ENCODE data around the gene LDLRAD2.

The LDLRAD2 gene

GRCh38 chr1:21854751-21855131, 42.7 kb downstream of the LDLRAD2 start:
- DNase-seq (ENCODE audit: low read depth), result no peak
- no peak overlapping the region for H3K4me3 ChIP-seq (ENCODE audit: low read depth, low read length)

DNA sequence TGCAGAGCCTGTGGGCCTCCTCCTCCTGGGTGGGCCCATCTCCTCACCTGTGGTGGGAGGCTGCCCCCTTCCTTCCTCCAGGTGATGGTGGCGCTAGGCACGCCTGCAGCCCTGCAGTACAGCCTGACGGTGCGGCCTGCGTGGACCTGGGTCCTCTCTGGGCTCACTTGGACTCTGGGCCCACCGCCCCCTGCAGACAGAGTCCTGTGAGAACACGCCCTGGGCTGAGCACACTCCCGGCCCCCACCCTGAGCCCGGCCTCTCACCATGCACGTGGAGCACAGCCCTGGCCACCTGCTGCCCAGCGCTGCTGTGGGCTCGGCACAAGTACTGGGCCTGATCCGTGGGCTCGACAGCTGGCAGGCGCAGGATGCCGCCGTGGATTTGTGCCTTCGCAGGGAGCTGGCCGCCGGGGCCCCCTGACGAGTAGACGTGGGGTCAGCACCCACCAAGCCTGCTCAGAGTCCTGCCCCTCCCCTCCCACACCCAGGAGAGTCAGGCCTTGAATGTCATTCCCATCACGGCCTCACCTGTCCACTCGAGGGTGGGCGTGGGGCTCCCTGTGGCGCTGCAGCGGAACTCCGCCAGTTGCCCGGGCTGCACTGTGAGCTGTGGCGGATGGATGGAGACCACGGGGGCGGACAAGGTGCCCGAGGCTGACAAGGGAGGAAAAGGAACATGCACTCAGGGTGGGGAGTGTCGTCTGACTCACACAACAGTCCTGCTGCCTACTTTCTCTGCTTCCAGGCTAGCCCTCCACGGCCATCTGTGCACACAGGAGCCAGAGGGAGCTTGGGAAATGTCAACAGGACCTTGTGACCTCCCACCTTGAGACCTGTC, 43.4 kb downstream of the LDLRAD2 start:
- H3K4me3 ChIP-seq (ENCODE audit: low read depth, low read length), result no peak overlapping the region
- DNase-seq (ENCODE audit: low read depth), result no peak

DNA sequence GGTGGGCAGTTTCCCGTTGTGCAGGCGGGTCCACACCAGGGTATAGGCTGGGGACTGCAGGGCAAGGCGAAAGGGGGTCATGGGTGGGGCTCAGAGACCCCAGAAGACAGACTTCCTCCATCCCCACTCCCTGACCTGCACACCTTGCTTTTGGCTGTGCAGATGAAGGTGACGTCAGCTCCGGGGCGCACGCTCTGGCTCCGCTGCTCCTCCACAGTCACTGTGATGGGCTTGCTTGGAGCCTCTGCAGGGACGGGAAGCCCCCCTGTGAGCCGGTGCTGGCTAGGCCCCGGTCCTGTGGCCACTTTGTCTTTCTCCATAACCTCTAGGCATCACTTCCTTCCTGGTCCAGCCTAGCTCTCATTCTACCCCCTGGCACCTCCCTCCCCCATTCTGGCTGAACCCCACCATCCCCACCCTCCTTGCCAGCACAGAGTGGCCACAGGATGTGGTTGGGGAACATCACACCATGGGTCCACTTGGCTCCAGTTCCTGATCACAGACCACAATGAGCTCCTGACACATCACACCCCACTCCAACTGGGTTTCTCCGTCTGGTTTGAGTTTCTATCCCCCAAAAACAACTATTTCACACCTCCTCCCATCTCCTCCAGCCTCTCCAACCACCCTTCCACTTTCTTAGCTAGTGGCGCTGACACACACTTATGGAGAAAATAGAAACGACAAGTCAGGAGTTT, 45.2 kb downstream of the LDLRAD2 start:
- DNase-seq (ENCODE audit: low read depth), result no peak
- no peak overlapping the region for H3K4me3 ChIP-seq (ENCODE audit: low read depth, low read length)

DNA sequence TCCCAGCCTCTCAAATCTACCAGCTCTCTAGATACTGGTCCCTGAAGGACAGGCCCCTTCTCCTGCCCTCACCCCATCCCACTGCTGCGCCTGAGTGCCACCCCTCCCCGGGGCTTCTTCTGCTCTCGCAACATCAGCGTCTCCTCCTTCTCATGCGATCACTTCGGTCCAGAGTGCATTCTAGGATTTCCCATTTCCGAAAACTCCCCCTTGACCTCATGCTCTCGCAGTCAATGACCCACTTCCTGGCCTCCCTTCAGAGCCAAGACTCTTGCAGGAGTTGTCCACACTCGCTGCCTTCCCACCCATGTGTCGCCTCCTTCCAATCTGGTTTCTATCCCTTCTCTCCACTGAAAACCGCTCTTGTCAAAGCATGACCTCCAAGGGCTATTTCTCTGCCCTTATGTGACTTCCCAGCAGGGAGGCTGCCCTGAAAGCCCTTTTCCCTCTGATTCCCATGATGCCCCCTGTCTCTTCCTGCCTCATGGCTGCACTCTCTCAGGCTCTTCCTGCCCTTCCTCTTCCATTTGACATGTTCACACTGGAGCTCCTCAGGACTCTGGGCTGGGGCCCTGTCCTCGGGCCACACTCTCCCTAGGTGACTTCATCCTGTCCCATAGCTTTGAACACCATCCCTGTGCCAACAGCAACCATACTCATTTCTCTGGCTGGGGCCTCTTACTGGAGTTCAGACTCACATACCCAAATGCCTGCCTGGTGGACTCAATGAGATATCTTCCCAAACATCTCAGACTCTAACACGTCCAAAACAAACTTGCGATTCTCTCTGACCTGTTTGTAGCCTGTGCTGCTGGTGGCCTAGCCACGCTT, 46.0 kb downstream of the LDLRAD2 start:
- no peak for DNase-seq (ENCODE audit: low read depth)
- no peak overlapping the region for H3K4me3 ChIP-seq (ENCODE audit: low read depth, low read length)

DNA sequence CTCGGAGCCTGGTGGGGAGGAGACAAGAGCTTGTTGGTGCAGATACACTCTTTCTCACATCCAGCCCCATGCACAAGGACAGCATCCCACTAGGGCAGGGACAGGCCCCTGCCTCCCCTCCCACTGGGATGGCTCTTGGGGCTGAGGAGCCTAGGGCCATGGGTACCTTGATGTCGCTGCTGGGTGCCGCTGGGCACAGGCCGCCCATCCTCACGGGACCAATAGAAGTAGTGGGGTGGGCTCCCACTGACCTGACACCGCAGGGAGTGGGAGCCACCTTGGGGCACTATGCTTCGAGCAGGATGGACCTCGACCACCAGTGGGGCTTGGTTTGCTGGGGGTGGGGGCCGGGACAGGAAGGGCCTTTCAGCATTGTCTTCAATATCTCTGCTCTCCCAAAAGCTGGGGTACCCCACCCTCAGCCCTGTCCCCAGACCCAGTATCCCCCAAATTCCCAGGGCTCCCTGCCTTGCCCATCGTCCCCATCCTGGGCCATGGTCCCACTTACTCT, 47.7 kb downstream of the LDLRAD2 start:
- DNase-seq (ENCODE audit: low read depth), result no peak

DNA sequence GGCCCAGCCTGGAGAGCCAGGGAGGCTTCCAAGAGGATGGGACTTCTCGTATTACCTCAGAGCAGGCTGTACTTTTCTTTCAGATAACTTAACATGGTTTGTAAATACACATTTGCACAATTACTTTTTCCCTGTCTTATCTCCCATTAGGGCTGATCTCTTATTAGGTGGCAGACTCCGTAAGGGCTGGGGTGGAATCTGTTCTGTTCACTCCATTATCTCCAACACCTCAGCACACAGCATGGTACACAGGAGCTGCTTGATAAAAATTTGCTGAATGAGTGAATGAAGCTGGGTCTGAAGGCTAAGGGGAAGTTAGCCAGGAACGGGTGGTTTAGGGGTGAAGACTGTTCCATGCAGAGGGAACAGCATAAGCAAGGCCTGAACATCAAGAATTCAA, 48.9 kb downstream of the LDLRAD2 start:
- no peak overlapping the region for H3K4me3 ChIP-seq (ENCODE audit: low read depth, low read length)
- no peak for DNase-seq (ENCODE audit: low read depth)

More for the DNA sequence above, 47.7 kb downstream of the LDLRAD2 start:
- H3K4me3 ChIP-seq (ENCODE audit: low read depth, low read length), result no peak overlapping the region

DNA sequence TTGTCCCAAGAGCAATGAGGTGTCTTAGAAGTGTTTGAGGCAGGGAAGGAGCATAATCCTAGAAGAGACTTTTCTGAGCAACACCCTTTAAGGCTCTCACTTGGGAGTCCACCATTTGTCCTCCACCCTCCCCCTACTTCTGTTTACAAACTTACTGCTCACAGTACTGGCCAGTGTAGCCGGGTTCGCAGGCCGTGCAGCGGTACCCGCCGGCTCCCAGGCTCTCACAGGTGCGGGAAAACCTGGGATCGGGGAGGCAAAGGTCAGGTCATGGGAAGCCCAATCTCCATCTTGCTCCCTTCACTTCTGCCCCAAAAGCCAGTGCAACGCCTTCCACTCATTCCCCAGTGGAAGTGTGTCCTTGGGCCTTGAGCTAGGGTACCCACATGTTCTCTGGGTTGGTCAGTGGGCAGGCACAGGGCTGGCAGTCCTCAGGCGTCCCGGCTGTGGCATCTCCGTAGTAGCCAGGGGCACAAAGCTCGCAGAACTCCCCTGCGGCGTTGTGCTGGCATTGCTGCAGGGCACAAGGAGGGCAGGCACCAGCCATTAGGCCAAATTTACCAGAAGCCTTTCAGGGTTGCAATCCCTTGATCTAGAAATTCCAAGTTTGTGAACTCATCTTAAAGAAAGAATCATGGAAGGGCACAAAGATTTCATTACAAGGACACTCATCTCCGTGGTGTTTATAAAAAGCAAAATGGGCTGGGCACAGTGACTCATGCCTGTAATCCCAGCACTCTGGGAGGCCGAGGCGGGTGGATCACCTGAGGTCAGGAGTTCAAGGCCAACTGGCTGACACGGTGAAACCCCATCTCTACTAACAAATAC, 49.8 kb downstream of the LDLRAD2 start:
- no peak overlapping the region for H3K4me3 ChIP-seq (ENCODE audit: low read depth, low read length)
- DNase-seq (ENCODE audit: low read depth), result no peak

- no peak for DNase-seq (ENCODE audit: low read depth)
Measured at GRCh38 chr1:21863981-21864380, 51.9 kb downstream of the LDLRAD2 start.

GRCh38 chr1:21864730-21865129, 52.7 kb downstream of the LDLRAD2 start:
- DNase-seq (ENCODE audit: low read depth), result no peak
- no peak overlapping the region for H3K4me3 ChIP-seq (ENCODE audit: low read depth, low read length)

More at GRCh38 chr1:21863981-21864380, 51.9 kb downstream of the LDLRAD2 start:
- no peak overlapping the region for H3K4me3 ChIP-seq (ENCODE audit: low read depth, low read length)

DNA sequence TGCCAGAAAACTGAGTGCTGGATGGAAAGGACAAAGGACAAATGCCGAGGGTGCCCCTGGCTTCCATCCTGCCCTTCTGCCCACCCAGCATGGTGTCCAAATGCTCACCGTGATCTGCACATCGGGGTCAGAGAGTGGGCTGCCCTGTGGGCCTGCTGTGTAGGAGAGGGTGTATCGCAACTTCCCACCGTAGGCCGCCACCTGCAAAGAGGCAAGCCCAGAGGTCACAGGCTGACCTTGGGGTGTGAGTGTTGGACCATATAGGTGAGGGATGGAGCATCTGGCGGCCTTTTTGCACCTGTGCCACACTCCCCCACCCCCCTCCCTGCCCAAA, 53.5 kb downstream of the LDLRAD2 start:
- no peak for DNase-seq (ENCODE audit: low read depth)
- no peak overlapping the region for H3K4me3 ChIP-seq (ENCODE audit: low read depth, low read length)

- H3K4me3 ChIP-seq (ENCODE audit: low read depth, low read length), result no peak overlapping the region
- DNase-seq (ENCODE audit: low read depth), result no peak
Measured at GRCh38 chr1:21865943-21866706, 54.1 kb downstream of the LDLRAD2 start.

DNA sequence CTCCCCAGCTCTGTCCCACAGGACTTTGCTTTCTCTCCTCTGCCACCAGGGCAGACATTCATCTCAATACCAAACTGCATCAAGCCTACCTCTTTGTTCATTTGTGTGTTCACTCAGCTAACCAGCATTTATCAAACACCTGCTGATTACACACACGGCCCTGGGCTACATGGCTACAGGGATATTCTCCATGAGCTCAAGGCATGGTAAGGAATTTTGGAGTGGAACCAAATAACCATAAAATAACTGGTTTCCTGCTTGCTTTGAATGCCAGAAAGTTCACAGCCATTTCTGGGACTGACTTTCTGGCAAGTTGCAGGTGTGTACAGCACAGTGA, 54.6 kb downstream of the LDLRAD2 start:
- H3K4me3 ChIP-seq (ENCODE audit: low read depth, low read length), result no peak overlapping the region
- DNase-seq (ENCODE audit: low read depth), result no peak

GRCh38 chr1:21867451-21867996, 55.5 kb downstream of the LDLRAD2 start:
- no peak for DNase-seq (ENCODE audit: low read depth)
- H3K4me3 ChIP-seq (ENCODE audit: low read depth, low read length), result no peak overlapping the region

DNA sequence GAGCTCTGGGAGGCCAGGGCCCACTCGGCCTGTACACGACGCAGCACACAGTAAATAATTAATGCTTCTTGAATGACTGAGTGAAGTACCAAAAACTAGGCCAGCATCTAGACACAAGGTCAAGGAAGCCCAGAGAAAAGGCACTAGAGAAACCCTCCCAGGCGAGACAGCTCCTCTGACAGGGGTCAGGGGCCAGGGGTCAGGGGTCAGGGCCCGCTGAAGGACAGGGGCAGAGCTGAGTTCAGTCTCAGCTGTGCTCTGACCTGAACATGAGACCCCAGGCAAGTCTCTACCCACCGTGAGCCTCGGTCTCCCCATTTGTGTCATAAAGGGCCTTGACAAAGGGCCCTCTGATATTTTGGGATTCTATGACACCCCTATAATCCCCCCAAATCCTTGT, 56.4 kb downstream of the LDLRAD2 start:
- no peak for DNase-seq (ENCODE audit: low read depth)

DNA sequence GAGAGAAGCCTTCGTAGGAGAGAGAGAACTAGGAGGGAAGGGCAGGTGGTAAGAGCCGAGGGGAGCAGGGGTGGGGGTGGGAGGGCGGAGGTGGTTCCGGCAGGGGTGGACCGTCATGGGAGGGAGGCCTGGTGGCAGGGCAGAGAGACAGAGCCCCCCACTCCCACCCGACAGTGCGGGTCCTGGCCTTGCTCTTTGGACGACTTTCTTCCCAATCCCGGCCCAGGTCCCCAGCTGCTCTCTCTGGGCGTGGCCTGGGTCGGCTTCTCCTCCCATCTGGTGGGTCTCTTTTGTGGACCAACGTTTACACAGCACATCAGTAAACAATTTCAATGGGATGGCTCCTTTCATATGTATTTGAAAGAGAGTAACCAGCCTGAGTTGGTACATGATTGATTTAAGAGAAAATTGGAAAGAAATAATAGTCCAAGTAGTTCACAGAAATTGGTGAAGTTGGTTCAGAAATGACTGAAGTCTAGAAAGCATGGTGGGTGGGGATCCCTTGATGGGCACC, 56.9 kb downstream of the LDLRAD2 start:
- H3K4me3 ChIP-seq (ENCODE audit: low read depth, low read length), result no peak overlapping the region
- no peak for DNase-seq (ENCODE audit: low read depth)

More for the DNA sequence above, 56.4 kb downstream of the LDLRAD2 start:
- H3K4me3 ChIP-seq (ENCODE audit: low read depth, low read length), result no peak overlapping the region

DNA sequence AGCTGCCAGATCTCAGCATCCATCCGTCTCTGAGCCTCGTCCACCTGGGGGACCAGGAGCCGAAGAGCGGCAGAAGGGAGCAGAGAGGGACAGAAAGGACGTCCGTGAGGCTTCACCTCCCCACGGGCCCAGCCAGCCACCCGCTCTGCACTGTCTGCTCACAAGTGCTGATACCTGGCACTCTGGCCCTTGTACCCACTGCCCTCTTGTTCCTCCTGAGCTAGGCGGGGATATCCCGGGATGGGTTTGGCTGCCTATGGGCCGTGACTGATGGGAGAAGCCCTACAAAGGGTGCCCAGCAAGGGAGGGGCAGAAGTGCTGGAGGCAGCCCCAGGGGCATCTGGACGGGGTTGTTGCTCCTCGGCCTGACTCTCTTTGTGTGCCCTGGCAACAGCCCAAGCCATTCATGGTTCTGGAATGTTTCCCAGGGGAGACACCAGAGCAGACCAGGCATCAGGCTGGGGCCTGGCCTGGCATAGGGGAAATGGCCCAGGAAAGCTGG, 57.6 kb downstream of the LDLRAD2 start:
- H3K4me3 ChIP-seq (ENCODE audit: low read depth, low read length), result no peak overlapping the region

DNA sequence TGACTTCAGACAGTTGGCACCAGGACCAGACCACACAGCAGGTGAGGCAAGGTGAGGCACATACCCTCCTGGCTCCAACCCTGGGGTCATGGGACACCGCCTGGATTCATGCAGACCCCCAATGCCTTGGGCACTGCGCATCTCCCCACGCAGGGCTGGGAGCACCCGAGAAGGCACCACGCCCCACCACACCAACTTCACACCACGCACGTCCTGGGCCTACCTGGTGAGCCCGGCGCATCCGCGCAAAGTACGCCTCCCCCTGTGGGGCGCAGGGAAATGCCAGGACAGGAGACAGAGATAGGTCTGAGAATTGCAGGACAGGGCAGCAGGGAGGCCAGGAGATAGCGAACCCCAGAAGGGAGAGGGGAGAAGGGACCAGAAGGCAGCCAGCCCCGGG, 58.5 kb downstream of the LDLRAD2 start:
- no peak for DNase-seq (ENCODE audit: low read depth)

More for the DNA sequence above, 57.6 kb downstream of the LDLRAD2 start:
- peak; percentile 60 for DNase-seq (ENCODE audit: low read depth)

DNA sequence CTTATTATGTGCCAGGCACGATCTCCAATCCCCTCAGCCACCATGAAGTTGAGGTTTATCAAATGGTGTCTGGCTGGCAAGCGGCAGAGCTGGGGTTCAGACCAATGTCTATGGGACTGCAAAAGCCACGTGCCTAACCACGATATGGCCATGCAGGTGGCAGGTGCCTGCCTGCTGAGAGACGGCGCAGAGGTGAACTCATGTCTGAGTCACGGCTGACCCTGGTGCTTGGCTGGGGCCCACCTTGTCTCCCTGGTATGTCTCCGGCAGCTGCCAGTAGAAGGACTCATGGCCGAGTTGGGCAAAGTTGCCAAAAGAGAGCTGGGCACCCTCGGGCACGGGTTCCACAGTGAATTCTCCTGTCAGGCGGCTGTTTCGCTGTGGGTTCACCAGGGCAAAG, 59.9 kb downstream of the LDLRAD2 start:
- no peak for DNase-seq (ENCODE audit: low read depth)
- H3K4me3 ChIP-seq (ENCODE audit: low read depth, low read length), result no peak overlapping the region

More for the DNA sequence above, 58.5 kb downstream of the LDLRAD2 start:
- H3K4me3 ChIP-seq (ENCODE audit: low read depth, low read length), result no peak overlapping the region
